Retinal pigment epithelial cell (primary cell): ENCODE results near the gene USP1.

Experiments used
- DNase-seq: peaks from one replicate; pipeline ENCODE4 v3.0.0-alpha.2; 2010; ENCODE audit warnings: low read depth
- H3K4me3 ChIP-seq: 2 replicates; pipeline ENCODE4 v1.5.1; 2011; ENCODE audit warnings: mild to moderate bottlenecking, low read length, control low read depth, moderate library complexity
- TF ChIP-seq, protein P1 (sequence below): conservative IDR thresholded peaks from 2 replicates; pipeline ENCODE4 v1.5.1; 2011; ENCODE audit warnings: low read depth, low read length, control low read depth, inconsistent platforms

Gene USP1

DNA sequence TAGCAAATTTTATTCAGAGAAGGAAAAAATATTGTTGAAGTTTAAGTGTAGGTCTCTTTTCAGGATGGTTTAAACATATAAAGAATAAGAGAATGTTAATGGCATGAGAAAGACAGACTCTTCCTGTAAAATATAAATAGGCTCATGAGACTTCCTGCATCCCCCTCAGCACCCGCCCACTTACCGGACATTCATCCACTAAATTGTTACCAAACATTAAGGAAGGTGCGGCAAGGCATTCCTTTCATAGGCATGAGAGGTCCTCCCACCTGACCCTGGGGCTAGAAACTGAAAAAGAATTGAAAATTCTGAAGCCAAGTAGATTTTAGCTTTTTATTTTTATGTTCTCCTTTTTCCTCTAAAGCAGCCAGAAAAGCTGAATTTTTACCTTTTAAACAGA, 10.6 kb upstream of the USP1 start:
- DNase-seq = no peak
- no peak overlapping the region for H3K4me3 ChIP-seq
- TF ChIP-seq, protein P1, sequence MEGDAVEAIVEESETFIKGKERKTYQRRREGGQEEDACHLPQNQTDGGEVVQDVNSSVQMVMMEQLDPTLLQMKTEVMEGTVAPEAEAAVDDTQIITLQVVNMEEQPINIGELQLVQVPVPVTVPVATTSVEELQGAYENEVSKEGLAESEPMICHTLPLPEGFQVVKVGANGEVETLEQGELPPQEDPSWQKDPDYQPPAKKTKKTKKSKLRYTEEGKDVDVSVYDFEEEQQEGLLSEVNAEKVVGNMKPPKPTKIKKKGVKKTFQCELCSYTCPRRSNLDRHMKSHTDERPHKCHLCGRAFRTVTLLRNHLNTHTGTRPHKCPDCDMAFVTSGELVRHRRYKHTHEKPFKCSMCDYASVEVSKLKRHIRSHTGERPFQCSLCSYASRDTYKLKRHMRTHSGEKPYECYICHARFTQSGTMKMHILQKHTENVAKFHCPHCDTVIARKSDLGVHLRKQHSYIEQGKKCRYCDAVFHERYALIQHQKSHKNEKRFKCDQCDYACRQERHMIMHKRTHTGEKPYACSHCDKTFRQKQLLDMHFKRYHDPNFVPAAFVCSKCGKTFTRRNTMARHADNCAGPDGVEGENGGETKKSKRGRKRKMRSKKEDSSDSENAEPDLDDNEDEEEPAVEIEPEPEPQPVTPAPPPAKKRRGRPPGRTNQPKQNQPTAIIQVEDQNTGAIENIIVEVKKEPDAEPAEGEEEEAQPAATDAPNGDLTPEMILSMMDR = no peak

DNA sequence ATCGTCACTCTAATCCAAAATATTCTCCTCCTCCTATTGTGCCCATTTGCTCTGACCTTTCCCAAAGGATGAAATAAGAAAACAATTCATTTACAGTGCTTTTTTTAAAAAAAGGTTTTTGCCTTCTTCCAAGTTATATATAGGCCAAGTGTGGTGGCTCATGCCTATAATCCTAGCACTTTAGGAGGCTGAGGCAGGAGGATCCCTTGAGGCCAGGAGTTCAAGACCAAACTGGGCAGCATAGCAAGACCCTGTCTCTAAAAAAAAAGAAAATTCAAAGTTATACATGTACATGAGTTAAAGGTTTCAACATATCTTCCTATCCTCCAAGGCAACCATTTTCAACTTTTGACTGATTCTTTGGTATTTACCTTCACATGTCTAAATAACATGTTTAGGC, 10.1 kb upstream of the USP1 start:
- TF ChIP-seq, protein P1 = no peak
- DNase-seq = no peak
- no peak overlapping the region for H3K4me3 ChIP-seq

GRCh38 chr1:62428351-62428750, 8.5 kb upstream of the USP1 start:
- TF ChIP-seq, protein P1 = no peak
- DNase-seq = no peak
- H3K4me3 ChIP-seq = no peak overlapping the region

DNA sequence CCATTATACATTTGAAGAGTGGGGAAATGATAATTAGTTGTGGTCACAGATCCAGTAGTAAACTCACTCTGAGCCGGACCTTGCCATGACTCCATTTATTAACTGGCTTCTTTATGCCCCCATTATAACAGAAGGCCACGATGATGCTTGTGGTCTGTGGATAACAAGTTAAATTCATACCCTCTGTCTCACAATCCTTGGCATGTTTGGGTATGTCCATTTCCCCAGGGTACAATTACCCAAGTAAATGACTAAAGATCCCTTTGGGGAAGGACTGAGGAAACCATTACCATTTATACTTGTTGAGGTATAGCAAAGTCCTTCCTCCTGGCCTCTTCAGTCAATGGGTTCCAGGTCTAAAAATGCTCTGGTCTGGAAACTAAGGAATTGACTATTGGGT, 7.3 kb upstream of the USP1 start:
- H3K4me3 ChIP-seq = no peak overlapping the region
- TF ChIP-seq, protein P1 = no peak
- no peak for DNase-seq

- TF ChIP-seq, protein P1 = no peak
- no peak for DNase-seq
Observed at GRCh38 chr1:62433861-62434617, 2.8 kb upstream of the USP1 start.

DNA sequence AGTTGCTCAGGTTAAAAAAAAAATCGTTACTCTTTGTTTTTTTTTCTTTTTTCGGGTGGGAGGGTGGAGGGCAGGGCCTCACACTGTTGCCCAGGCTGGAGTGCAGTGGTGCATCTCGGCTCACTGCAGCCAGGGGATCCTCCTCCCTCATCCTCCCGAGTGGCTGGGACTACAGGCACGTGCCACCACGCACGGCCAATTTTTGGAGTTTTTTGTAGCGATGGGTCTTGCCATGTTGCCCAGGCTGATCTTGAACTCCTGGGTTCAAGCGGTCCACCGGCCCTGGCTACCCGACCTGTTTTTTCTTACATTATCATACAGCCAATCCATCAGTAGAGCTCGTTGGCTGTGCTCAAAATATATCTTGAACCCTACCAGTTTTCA, 2.2 kb upstream of the USP1 start:
- TF ChIP-seq, protein P1 = no peak
- no peak overlapping the region for H3K4me3 ChIP-seq
- DNase-seq = no peak

More at GRCh38 chr1:62433861-62434617, 2.8 kb upstream of the USP1 start:
- no peak overlapping the region for H3K4me3 ChIP-seq

DNA sequence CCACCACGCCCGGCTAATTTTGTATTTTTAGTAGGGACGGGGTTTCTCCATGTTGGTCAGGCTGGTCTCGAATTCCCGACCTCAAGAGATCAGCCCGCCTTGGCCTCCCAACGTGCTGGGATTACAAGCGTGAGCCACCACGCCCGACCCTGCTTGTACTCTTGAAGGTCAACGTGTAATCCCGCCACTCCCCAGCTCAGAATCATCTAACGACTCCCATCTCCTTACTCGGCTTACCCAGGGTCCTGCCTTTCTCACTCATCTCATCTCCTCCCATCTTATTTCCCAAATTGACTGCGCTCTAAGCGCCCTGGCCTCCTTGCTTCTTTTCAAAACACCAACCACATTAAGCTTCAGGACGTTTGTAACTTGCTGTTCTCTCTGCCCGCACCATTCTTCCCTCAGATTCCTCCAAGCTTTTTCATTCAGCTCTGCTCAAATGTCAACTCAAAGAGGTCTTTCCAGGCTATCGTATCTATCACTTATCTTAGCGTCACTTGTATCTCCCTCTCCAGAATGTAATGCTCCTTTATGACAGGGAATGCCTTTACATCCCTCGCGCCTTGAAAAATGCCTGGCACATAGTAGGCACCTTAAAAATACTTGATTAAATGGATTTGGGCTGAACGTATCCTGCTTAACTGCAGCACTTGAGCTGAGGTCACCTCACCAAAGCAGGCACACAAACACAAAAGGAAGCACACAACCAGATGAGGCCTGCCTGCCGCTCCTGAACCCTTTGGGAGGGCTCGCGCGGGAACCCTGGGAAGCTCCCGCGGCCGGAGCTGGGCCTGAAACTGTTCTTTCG, 1.4 kb upstream of the USP1 start:
- peak overlapping the region; percentile 87 for H3K4me3 ChIP-seq
- TF ChIP-seq, protein P1 = no peak
- peak; percentile 16 for DNase-seq
